ES-I3 (cell line): ENCODE measurements around the gene KRTAP9-3.
"Not testable (repeated sequence)": the region's sequence is repeated elsewhere in the genome, so short reads cannot be mapped to it uniquely, and the experiment has no call there.

Source experiments
- H3K36me3 ChIP-seq: 2 replicates; pipeline ENCODE4 v1.6.1; 2013; ENCODE audit warnings: mild to moderate bottlenecking, low read length, control low read depth, moderate library complexity; ENCODE audit not compliant: insufficient read depth
- H3K4me1 ChIP-seq: 2 replicates; pipeline ENCODE4 v1.6.1; 2013; ENCODE audit warnings: mild to moderate bottlenecking, control low read depth, low read length; ENCODE audit not compliant: insufficient read depth
- H3K9ac ChIP-seq: 2 replicates; pipeline ENCODE4 v1.6.1; 2013; ENCODE audit warnings: low read depth, mild to moderate bottlenecking, low read length, moderate library complexity
- H3K9me3 ChIP-seq: 2 replicates; pipeline ENCODE4 v1.6.1; 2013; ENCODE audit warnings: mild to moderate bottlenecking, low read length, moderate library complexity; ENCODE audit not compliant: control insufficient read depth, insufficient read depth

The KRTAP9-3 gene

GRCh38 chr17:41267711-41268110 lies 35.5 kb downstream of the KRTAP9-3 start:
- Histone ChIP-seq H3K9ac (no peak overlapping the region), H3K4me1 (no peaks in the 10 kb centered on the region), H3K36me3 (no peaks in the 10 kb centered on the region), H3K9me3 (no peaks in the 10 kb centered on the region)

GRCh38 chr17:41271323-41271722 lies 39.1 kb downstream of the KRTAP9-3 start:
- not testable (repeated sequence) for H3K36me3 ChIP-seq, H3K9me3 ChIP-seq, H3K4me1 ChIP-seq, H3K9ac ChIP-seq

- Histone ChIP-seq H3K36me3 (no peaks in the 10 kb centered on the region), H3K9me3 (no peaks in the 10 kb centered on the region), H3K4me1 (no peaks in the 10 kb centered on the region), H3K9ac (no peak overlapping the region)
These were observed 39.6 kb downstream of the KRTAP9-3 start for GRCh38 chr17:41271858-41272257.

- H3K36me3 ChIP-seq, H3K9me3 ChIP-seq, H3K9ac ChIP-seq, H3K4me1 ChIP-seq: not testable (repeated sequence)
These were observed 43.5 kb downstream of the KRTAP9-3 start, which contains the start of gene KRTAP9-7 for GRCh38 chr17:41275648-41276190. KRTAP9-7 (plus strand) TSS chr17:41275698; CDS start chr17:41275698, 0 bp downstream.

- no peaks in the 10 kb centered on the region for H3K36me3 ChIP-seq
- no peaks in the 10 kb centered on the region for H3K9me3 ChIP-seq
- no peaks in the 10 kb centered on the region for H3K4me1 ChIP-seq
- no peak overlapping the region for H3K9ac ChIP-seq
These were observed 46.1 kb downstream of the KRTAP9-3 start for GRCh38 chr17:41278176-41278955.
